ENCODE data around the gene TMEM50B. TPM values are rescaled to one million over a fixed set of nuclear protein-coding genes. Genes with fewer than 3 reads are reported as not detected.
"Not testable (repeated sequence)": the region's sequence is repeated elsewhere in the genome, so short reads cannot be mapped to it uniquely, and the experiment has no call there.

TMEM50B gene
- total and polyA plus RNA-seq, 11 donors, result 23.5 to 47.4 (median 31.2) TPM

DNA sequence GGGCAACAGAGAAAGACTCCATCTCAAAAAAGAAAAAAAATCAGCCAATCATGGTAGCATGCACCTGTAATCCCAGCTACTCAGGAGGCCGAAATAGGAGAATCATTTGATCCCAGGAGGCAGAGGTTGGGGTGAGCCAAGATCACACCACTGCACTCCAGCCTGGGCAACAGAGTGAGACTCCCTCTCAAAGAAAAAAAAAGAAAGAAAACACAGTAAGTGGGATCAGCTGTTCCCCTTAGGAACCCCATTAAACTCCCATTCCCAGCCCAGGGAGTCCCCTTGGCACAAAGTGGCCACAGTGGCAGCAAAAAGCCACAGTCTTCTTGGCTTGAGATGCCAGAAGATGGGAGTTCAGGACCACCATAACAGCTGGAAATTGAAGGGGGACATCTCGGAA lies 9.1 kb downstream of the TMEM50B start:
- DNase-seq (no peak), ATAC-seq (no peak)
- no peak for TF ChIP-seq POLR2A (IDR thresholded peaks at IDR 0.05)
- TF ChIP-seq, protein P1, sequence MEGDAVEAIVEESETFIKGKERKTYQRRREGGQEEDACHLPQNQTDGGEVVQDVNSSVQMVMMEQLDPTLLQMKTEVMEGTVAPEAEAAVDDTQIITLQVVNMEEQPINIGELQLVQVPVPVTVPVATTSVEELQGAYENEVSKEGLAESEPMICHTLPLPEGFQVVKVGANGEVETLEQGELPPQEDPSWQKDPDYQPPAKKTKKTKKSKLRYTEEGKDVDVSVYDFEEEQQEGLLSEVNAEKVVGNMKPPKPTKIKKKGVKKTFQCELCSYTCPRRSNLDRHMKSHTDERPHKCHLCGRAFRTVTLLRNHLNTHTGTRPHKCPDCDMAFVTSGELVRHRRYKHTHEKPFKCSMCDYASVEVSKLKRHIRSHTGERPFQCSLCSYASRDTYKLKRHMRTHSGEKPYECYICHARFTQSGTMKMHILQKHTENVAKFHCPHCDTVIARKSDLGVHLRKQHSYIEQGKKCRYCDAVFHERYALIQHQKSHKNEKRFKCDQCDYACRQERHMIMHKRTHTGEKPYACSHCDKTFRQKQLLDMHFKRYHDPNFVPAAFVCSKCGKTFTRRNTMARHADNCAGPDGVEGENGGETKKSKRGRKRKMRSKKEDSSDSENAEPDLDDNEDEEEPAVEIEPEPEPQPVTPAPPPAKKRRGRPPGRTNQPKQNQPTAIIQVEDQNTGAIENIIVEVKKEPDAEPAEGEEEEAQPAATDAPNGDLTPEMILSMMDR (IDR thresholded peaks at IDR 0.05), result no peak
- H3K9me3 ChIP-seq, result no peaks in the 10 kb centered on the region
- intact Hi-C loops (cut with DNase I), result no loop called here
- no peaks in the 10 kb centered on the region for H3K27me3 ChIP-seq
- H3K27ac ChIP-seq, result no peak overlapping the region
- peaks cover 0 to 9% (median 0%) of the 10 kb centered on the region in 12 donors for H3K4me1 ChIP-seq
- no peak overlapping the region for H3K4me3 ChIP-seq
- peaks cover 0 to 23% (median 14%) of the 10 kb centered on the region in 9 donors for H3K36me3 ChIP-seq
- 97 to 100% (median 98%) methylated on average over 2 of the region's 2 CpGs for WGBS, 4 donors

DNA sequence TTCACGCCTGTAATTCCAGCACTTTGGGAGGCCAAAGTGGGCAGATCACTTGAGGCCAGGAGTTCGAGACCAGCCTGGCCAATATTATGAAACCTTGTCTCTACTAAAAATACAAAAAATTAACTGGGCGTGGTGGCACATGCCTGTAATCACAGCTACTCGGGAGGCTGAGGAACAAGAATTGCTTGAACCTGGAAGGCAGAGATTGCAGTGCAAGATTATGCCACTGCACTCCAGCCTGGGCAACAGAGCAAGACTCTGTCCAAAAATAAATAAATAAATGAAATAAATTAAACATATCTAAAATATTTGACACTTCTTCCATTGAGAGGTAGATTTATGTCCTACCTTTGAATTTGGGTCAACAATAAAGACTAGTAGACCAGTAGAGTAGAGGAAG lies 10.6 kb downstream of the TMEM50B start:
- H3K4me1 ChIP-seq, result not testable (repeated sequence)

DNA sequence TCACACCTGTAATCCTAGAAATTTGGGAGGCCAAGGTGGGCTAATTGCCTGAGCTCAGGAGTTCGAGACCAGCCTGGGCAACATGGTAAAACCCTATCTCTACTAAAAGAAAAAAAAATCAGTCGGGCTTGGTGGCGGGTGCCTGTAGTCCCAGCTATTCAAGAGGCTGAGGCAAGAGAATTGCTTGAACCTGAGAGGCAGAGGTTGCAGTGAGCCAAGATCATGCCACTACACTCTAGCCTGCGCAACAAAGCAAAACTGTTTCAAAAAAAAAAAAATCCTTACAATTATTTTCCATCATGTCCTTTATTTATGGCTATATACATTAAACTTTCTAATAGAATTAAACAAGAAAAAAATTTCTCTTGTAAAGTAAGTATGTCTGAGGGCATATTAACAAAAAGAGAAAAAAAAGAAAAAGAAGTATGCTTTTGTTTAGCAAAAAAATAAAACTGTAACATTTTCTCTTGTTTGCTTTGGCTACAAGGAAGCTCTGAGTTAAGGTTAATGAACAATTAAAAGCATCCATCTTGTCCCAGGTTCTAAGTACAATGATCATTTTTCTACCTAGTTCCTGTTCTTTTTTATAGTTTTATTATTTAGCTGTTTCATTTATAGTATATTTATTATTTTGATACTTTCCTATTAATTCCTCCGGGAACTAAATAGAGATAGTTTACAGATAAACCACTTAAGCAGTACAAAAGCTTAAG lies 18.1 kb downstream of the TMEM50B start:
- H3K4me1 ChIP-seq, result no peaks in the 10 kb centered on the region
- no peaks in the 10 kb centered on the region for H3K9me3 ChIP-seq
- H3K27me3 ChIP-seq, result no peaks in the 10 kb centered on the region
- TF ChIP-seq, protein P1 (IDR thresholded peaks at IDR 0.05), result no peak
- TF ChIP-seq POLR2A (IDR thresholded peaks at IDR 0.05), result no peak
- intact Hi-C loops (cut with DNase I), result no loop called here
- ATAC-seq (no peak), DNase-seq (no peak)
- H3K36me3 ChIP-seq, result peaks cover 0 to 96% (median 76%) of the 10 kb centered on the region in 9 donors
- no peak overlapping the region for H3K27ac ChIP-seq
- H3K4me3 ChIP-seq, result no peak overlapping the region
- 92 to 94% (median 94%) methylated on average over 5 of the region's 5 CpGs for WGBS, 4 donors

More for the DNA sequence above, 10.6 kb downstream of the TMEM50B start:
- H3K9me3 ChIP-seq; H3K27me3 ChIP-seq; H3K4me3 ChIP-seq; DNase-seq; H3K27ac ChIP-seq; ATAC-seq; intact Hi-C loops (cut with DNase I): not testable (repeated sequence)
- 92 to 97% (median 93%) methylated on average over 4 of the region's 4 CpGs for whole genome bisulfite sequencing, 4 donors
- peaks cover 0 to 34% (median 27%) of the 10 kb centered on the region in 9 donors for H3K36me3 ChIP-seq

DNA sequence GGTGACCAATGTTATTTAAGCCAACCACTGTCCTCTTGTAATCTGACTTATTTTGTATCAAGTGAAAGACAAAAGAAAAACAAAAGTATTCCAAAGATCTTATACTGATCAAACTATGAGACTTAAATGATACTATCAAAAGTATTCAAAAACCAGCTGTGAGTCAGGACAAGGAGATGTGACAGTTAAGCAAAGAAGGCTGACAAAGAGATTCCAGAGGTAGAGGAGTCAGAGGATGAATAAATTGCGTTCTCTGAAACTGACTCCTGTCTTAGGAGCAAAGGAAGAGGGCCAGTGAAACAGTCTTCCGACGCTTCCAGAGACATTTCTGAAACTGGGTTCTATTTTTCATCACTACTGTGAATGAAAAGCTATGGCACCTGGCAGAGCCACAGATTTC lies 20.9 kb downstream of the TMEM50B start:
- DNase-seq (no peak), ATAC-seq (no peak)
- intact Hi-C loops (cut with DNase I), result no loop called here
- Histone ChIP-seq H3K36me3 (peaks cover 0 to 96% (median 81%) of the 10 kb centered on the region in 9 donors), H3K27me3 (no peaks in the 10 kb centered on the region), H3K4me3 (no peak overlapping the region), H3K27ac (no peak overlapping the region), H3K9me3 (no peaks in the 10 kb centered on the region), H3K4me1 (peaks cover 0 to 4% (median 0%) of the 10 kb centered on the region in 12 donors)
- 91 to 96% (median 95%) methylated on average over 3 of the region's 3 CpGs for WGBS, 4 donors
- TF ChIP-seq POLR2A (IDR thresholded peaks at IDR 0.05), result no peak
- TF ChIP-seq, protein P1 (IDR thresholded peaks at IDR 0.05), result no peak
